HEK293 (cell line): Measurements from ENCODE around the gene MEGF6.

ENCODE experiments used
- CTCF ChIA-PET: fragments of 350-600 bp; formaldehyde crosslinking; extraction: SDS; loops from one replicate; lab custom pipeline; 2021; ENCODE audit warnings: antibody characterized with exemption; lab: Yijun Ruan, JAX
- POLR2A ChIA-PET: fragments of 300-600 bp; formaldehyde crosslinking; extraction: SDS; loops from one replicate; lab custom pipeline; 2020; ENCODE audit warnings: antibody characterized with exemption, inconsistent platforms; lab: Yijun Ruan, JAX
- H3K27ac ChIP-seq: fragments of 200-500 bp; sonication (Bioruptor generic); 2 replicates; pipeline ENCODE4 v1.5.1; 2014; ENCODE audit warnings: low read depth, low read length, control low read depth, inconsistent platforms; ENCODE audit errors: extremely low read depth
- H3K36me3 ChIP-seq, 2 experiments: fragments of 200-500 bp in 1 of 2; sonication (Bioruptor generic) in 1 of 2; 1 replicate in 1 of 2; 2 replicates in 1 of 2; pipeline ENCODE4 v1.5.1; 2014 to 2017; ENCODE audit warnings: inconsistent platforms in 2 of 2, low read length in 2 of 2; ENCODE audit not compliant: control insufficient read depth in 2 of 2, insufficient read depth in 1 of 2
- H3K4me1 ChIP-seq: fragments of 200-500 bp; sonication (Bioruptor generic); 2 replicates; pipeline ENCODE4 v1.5.1; 2014; ENCODE audit warnings: mild to moderate bottlenecking, low read length, inconsistent platforms; ENCODE audit not compliant: control insufficient read depth, insufficient read depth
- H3K4me3 ChIP-seq: 2 replicates; pipeline ENCODE4 v1.5.1; 2011; ENCODE audit warnings: low read depth, mild to moderate bottlenecking, control low read depth, low read length, moderate library complexity
- H3K9me3 ChIP-seq: fragments of 200-500 bp; sonication (Bioruptor generic); 2 replicates; pipeline ENCODE4 v1.5.1; 2014; ENCODE audit warnings: low read depth, low read length, inconsistent platforms; ENCODE audit not compliant: control insufficient read depth, insufficient read depth
- GLIS1 ChIP-seq: fragments of 450-650 bp; formaldehyde crosslinking; IDR thresholded peaks from 2 replicates; pipeline ENCODE4 v1.5.1; 2016; ENCODE audit warnings: missing biosample characterization, missing genetic modification characterization
- MEIS1 ChIP-seq: sonication (generic); formaldehyde crosslinking; IDR thresholded peaks from 2 replicates; pipeline ENCODE4 v1.8.1; 2022; ENCODE audit warnings: missing genetic modification reagents, mild to moderate bottlenecking, borderline replicate concordance
- PRDM4 ChIP-seq: fragments of 450-650 bp; formaldehyde crosslinking; IDR thresholded peaks from 2 replicates; pipeline ENCODE4 v1.5.1; 2017; ENCODE audit warnings: missing biosample characterization, missing genetic modification characterization
- RBAK ChIP-seq: fragments of 450-650 bp; formaldehyde crosslinking; IDR thresholded peaks from 2 replicates; pipeline ENCODE4 v1.5.1; 2016; ENCODE audit warnings: missing biosample characterization, missing genetic modification characterization
- SP7 ChIP-seq: fragments of 450-650 bp; formaldehyde crosslinking; IDR thresholded peaks from 2 replicates; pipeline ENCODE4 v1.5.1; 2016; ENCODE audit warnings: missing biosample characterization, missing genetic modification characterization
- TRIM28 ChIP-seq: IDR thresholded peaks from 2 replicates; pipeline ENCODE4 v1.6.1; 2011; ENCODE audit warnings: low read length, control low read depth, borderline replicate concordance
- ZBTB11 ChIP-seq: fragments of 450-650 bp; formaldehyde crosslinking; conservative IDR thresholded peaks from 2 replicates; pipeline ENCODE4 v1.5.1; 2016; ENCODE audit warnings: low read depth, missing biosample characterization, missing genetic modification characterization
- ZFP37 ChIP-seq: fragments of 450-650 bp; formaldehyde crosslinking; IDR thresholded peaks from 2 replicates; pipeline ENCODE4 v1.5.1; 2016; ENCODE audit warnings: missing biosample characterization, missing genetic modification characterization
- ZIC2 ChIP-seq: fragments of 450-650 bp; formaldehyde crosslinking; IDR thresholded peaks from 2 replicates; pipeline ENCODE4 v1.5.1; 2016; ENCODE audit warnings: missing biosample characterization, missing genetic modification characterization
- ZNF155 ChIP-seq: fragments of 450-650 bp; formaldehyde crosslinking; IDR thresholded peaks from 2 replicates; pipeline ENCODE4 v1.5.1; 2016; ENCODE audit warnings: missing biosample characterization, missing genetic modification characterization
- ZNF214 ChIP-seq: fragments of 450-650 bp; formaldehyde crosslinking; IDR thresholded peaks from 2 replicates; pipeline ENCODE4 v1.5.1; 2017; ENCODE audit warnings: missing biosample characterization, mild to moderate bottlenecking, missing genetic modification characterization, borderline replicate concordance
- ZNF23 ChIP-seq: fragments of 450-650 bp; formaldehyde crosslinking; IDR thresholded peaks from 2 replicates; pipeline ENCODE4 v1.5.1; 2016; ENCODE audit warnings: missing biosample characterization, missing genetic modification characterization, borderline replicate concordance
- ZNF239 ChIP-seq: fragments of 450-650 bp; formaldehyde crosslinking; IDR thresholded peaks from 2 replicates; pipeline ENCODE4 v1.5.1; 2016; ENCODE audit warnings: missing biosample characterization, missing genetic modification characterization
- ZNF248 ChIP-seq: fragments of 450-650 bp; formaldehyde crosslinking; IDR thresholded peaks from 2 replicates; pipeline ENCODE4 v1.5.1; 2017; ENCODE audit warnings: missing biosample characterization, missing genetic modification characterization
- ZNF341 ChIP-seq: fragments of 450-650 bp; formaldehyde crosslinking; IDR thresholded peaks from 2 replicates; pipeline ENCODE4; 2016; ENCODE audit warnings: low read depth, missing biosample characterization, missing genetic modification characterization
- ZNF37A ChIP-seq: fragments of 450-650 bp; IDR thresholded peaks from 2 replicates; pipeline ENCODE4 v1.5.1; 2018; ENCODE audit warnings: missing biosample characterization, missing genetic modification characterization
- ZNF529 ChIP-seq: fragments of 450-650 bp; formaldehyde crosslinking; IDR thresholded peaks from 2 replicates; pipeline ENCODE4 v1.5.1; 2017; ENCODE audit warnings: missing genetic modification characterization, missing biosample characterization; ENCODE audit not compliant: insufficient replicate concordance
- ZNF561 ChIP-seq: fragments of 450-650 bp; IDR thresholded peaks from 2 replicates; pipeline ENCODE4 v1.5.1; 2018; ENCODE audit warnings: missing biosample characterization, missing genetic modification characterization, borderline replicate concordance
- ZNF600 ChIP-seq: fragments of 450-650 bp; formaldehyde crosslinking; IDR thresholded peaks from 2 replicates; pipeline ENCODE4 v1.5.1; 2016; ENCODE audit warnings: missing biosample characterization, missing genetic modification characterization
- ZNF621 ChIP-seq: fragments of 450-650 bp; formaldehyde crosslinking; IDR thresholded peaks from 2 replicates; pipeline ENCODE4 v1.5.1; 2017; ENCODE audit warnings: missing biosample characterization, missing genetic modification characterization
- ZNF626 ChIP-seq: fragments of 450-650 bp; sonication (Bioruptor Pico); formaldehyde crosslinking; IDR thresholded peaks from 2 replicates; pipeline ENCODE4 v1.5.1; 2018; ENCODE audit warnings: missing biosample characterization, missing genetic modification characterization, inconsistent platforms
- ZNF639 ChIP-seq: fragments of 450-650 bp; formaldehyde crosslinking; IDR thresholded peaks from 2 replicates; pipeline ENCODE4 v1.5.1; 2016; ENCODE audit warnings: missing biosample characterization, missing genetic modification characterization
- ZNF704 ChIP-seq: fragments of 450-650 bp; formaldehyde crosslinking; IDR thresholded peaks from 2 replicates; pipeline ENCODE4 v1.5.1; 2016; ENCODE audit warnings: missing biosample characterization, missing genetic modification characterization
- ZNF785 ChIP-seq: fragments of 450-650 bp; formaldehyde crosslinking; IDR thresholded peaks from 2 replicates; pipeline ENCODE4 v1.5.1; 2016; ENCODE audit warnings: missing biosample characterization, missing genetic modification characterization
- ZNF843 ChIP-seq: fragments of 450-650 bp; formaldehyde crosslinking; IDR thresholded peaks from 2 replicates; pipeline ENCODE4 v1.5.1; 2016; ENCODE audit warnings: missing biosample characterization, missing genetic modification characterization

Gene MEGF6

DNA sequence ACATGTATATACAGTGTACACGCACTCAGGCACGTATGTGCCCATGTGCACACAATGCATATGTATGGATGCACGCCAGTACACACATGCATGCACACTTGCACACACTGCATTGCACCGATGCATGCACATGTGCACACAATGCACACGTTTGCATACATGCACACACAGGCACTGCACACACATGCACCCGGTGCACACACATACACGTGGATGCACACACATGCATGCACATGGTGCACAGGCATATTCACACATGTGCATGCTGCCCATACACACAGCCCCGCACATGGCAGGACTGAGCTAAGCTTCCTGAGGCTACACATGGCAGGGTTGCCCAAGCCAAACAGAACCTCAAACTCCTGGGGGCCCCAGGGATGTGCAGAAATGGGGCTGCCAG is 137.3 kb downstream of the MEGF6 start (continued):
- TF ChIP-seq ZNF785 (tag by site-specific recombination) = no peak
- TF ChIP-seq ZNF600 = no peak
- TF ChIP-seq ZNF621 (tag by site-specific recombination) = no peak
- no peak for TF ChIP-seq PRDM4 (tag by site-specific recombination)
- no peak for TF ChIP-seq ZNF239 (tag by site-specific recombination)
- TF ChIP-seq ZBTB11 (tag by site-specific recombination) = no peak
- no peak for TF ChIP-seq RBAK (tag by site-specific recombination)

DNA sequence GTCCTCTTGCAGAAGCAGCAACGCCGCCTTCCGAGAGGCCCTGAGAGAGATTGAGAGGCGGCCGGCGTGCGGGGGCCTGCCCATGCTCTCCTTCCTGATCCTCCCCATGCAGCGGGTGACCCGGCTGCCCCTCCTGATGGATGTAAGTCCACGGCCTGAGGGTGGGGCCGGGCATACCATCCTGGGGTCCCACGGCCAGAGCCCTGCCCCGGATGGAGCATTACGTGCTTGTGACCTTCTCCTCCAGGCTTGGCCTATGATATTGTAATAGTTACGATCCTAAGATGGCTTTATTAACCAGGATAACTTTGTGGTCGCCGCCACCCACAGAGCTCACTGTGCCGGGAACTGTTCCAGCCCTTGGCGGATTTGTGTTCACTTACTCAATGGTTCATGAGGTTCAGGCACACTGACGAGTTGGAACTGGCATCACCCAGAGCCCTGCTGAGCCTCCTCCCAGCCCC is 137.9 kb downstream of the MEGF6 start:
- Histone ChIP-seq H3K27ac (no peak overlapping the region), H3K36me3 (peaks cover 0 to 10% of the 10 kb centered on the region in 2 experiments; a peak in 1 of 3 replicates), H3K4me1 (no peaks in the 10 kb centered on the region), H3K4me3 (no peak overlapping the region), H3K9me3 (no peaks in the 10 kb centered on the region)
- TF ChIP-seq GLIS1 (peak; percentile 68), MEIS1 (no peak), ZNF341 (0 out of 2 replicates have a peak, but pooled peaks have one; percentile 16), ZNF248 (tag by site-specific recombination) (no peak), ZIC2 (tag by site-specific recombination) (peak; percentile 65)
- CTCF ChIA-PET = interaction anchor here (0.5 to 1.3 kb wide), 3 partner anchors 11 to 327 kb away, joined by 3 to 4 read pairs (median 4); no protein-coding TSS in a partner anchor
- POLR2A ChIA-PET = no interaction called here

- H3K4me1 ChIP-seq = no peaks in the 10 kb centered on the region
- no peak for TF ChIP-seq ZIC2 (tag by site-specific recombination)
- no peak for TF ChIP-seq ZNF23
- TF ChIP-seq SP7 (tag by site-specific recombination) = no peak
- TF ChIP-seq ZNF214 = no peak
- no peak for TF ChIP-seq ZNF704 (tag by site-specific recombination)
- no peak for TF ChIP-seq ZNF37A (tag by site-specific recombination)
- TF ChIP-seq TRIM28 = no peak
- no peak for TF ChIP-seq ZFP37 (tag by site-specific recombination)
- no peak for TF ChIP-seq ZNF626 (tag by site-specific recombination)
- TF ChIP-seq ZNF843 = no peak
- TF ChIP-seq ZNF561 (tag by site-specific recombination) = no peak
- no peak for TF ChIP-seq ZNF529 (tag by site-specific recombination)
- TF ChIP-seq ZNF155 = no peak
- TF ChIP-seq ZNF639 (tag by site-specific recombination) = no peak
- ChIA-PET CTCF (interaction anchor here (0.5 to 2.1 kb wide), 6 partner anchors 9 to 327 kb away, joined by 3 to 25 read pairs (median 4); no protein-coding TSS in a partner anchor), POLR2A (no interaction called here)
- H3K9me3 ChIP-seq = no peaks in the 10 kb centered on the region
- peaks cover 0 to 10% of the 10 kb centered on the region in 2 experiments; a peak in 1 of 3 replicates for H3K36me3 ChIP-seq
- H3K27ac ChIP-seq = no peak overlapping the region
- no peak overlapping the region for H3K4me3 ChIP-seq
Measured at GRCh38 chr1:3472906-3473305, 138.4 kb downstream of the MEGF6 start.
